Activated naive CD8-positive, alpha-beta T cell treated with anti-CD3 and anti-CD28 coated beads, Interleukin-2, amount 50 U/mL, for 16 hours (primary cell): Measurements from ENCODE around the gene TIMP1.

Source experiments
- DNase-seq: peaks from one replicate; pipeline ENCODE4 v3.0.0-alpha.2; 2020; ENCODE audit warnings: low read depth, low spot score

Gene TIMP1

GRCh38 chrX:47573341-47574075 is 8.7 kb upstream of the TIMP1 start:
- no peak for DNase-seq

GRCh38 chrX:47574076-47574546 is 8.1 kb upstream of the TIMP1 start:
- DNase-seq, result no peak

GRCh38 chrX:47574547-47575301 is 7.5 kb upstream of the TIMP1 start:
- DNase-seq, result no peak

- no peak for DNase-seq
These were observed 6.0 kb upstream of the TIMP1 start for GRCh38 chrX:47576021-47576898.

- DNase-seq, result no peak
These were observed 4.8 kb upstream of the TIMP1 start for GRCh38 chrX:47577424-47577823.

GRCh38 chrX:47577901-47578300 is 4.3 kb upstream of the TIMP1 start:
- DNase-seq, result no peak

GRCh38 chrX:47578692-47579091 is 3.5 kb upstream of the TIMP1 start:
- no peak for DNase-seq

- DNase-seq, result no peak
These were observed 2.7 kb upstream of the TIMP1 start for GRCh38 chrX:47579537-47579936.

GRCh38 chrX:47583240-47583861 is 1.1 kb downstream of the TIMP1 start:
- no peak for DNase-seq

GRCh38 chrX:47584714-47585113 is 2.5 kb downstream of the TIMP1 start:
- no peak for DNase-seq

GRCh38 chrX:47585273-47585672 is 3.0 kb downstream of the TIMP1 start:
- no peak for DNase-seq

- DNase-seq, result no peak
These were observed 4.0 kb downstream of the TIMP1 start for GRCh38 chrX:47586043-47586787.

- no peak for DNase-seq
These were observed 5.1 kb downstream of the TIMP1 start for GRCh38 chrX:47587091-47587891.

GRCh38 chrX:47587906-47588735 is 5.9 kb downstream of the TIMP1 start:
- DNase-seq, result no peak

GRCh38 chrX:47590984-47591383 is 8.7 kb downstream of the TIMP1 start:
- no peak for DNase-seq

- DNase-seq, result no peak
These were observed 11.3 kb downstream of the TIMP1 start for GRCh38 chrX:47593522-47593921.

- DNase-seq, result no peak
These were observed 13.5 kb downstream of the TIMP1 start for GRCh38 chrX:47595716-47596251.

- no peak for DNase-seq
These were observed 14.0 kb downstream of the TIMP1 start for GRCh38 chrX:47596256-47596655.

GRCh38 chrX:47597222-47597621 is 15.0 kb downstream of the TIMP1 start:
- DNase-seq, result no peak
